A549 (cell line): ENCODE measurements around the gene MTG2. TPM values are rescaled to one million over a fixed set of nuclear protein-coding genes. Genes with fewer than 3 reads are reported as not detected.

ENCODE experiments used
- ATAC-seq, 2 experiments: fragments of 200-7000 bp in 1 of 2; fragments of >200 bp in 1 of 2; cut with Nextera tagmentation in 1 of 2; cut with Tn5 transposase in 1 of 2; 3 replicates each; pipeline versions ENCODE4 v1.8.0 to v1.9.1; 2018 to 2020; ENCODE audit warnings: mild to moderate bottlenecking in 1 of 2, moderate library complexity in 1 of 2
- CTCF ChIA-PET: fragments of 300-600 bp; sonication (Branson Sonifier 250); formaldehyde crosslinking; extraction: SDS; loops from one replicate; lab custom pipeline; 2021; ENCODE audit warnings: antibody characterized with exemption, inconsistent platforms; lab: Yijun Ruan, JAX
- POLR2A ChIA-PET: fragments of 350-600 bp; formaldehyde crosslinking; extraction: SDS; loops from one replicate; lab custom pipeline; 2021; ENCODE audit warnings: antibody characterized with exemption, inconsistent platforms; lab: Yijun Ruan, JAX
- DNase-seq, 2 experiments: peaks; one replicate each; pipeline versions ENCODE4 v3.0.0 to v3.0.0-alpha.2; 2011 to 2016; ENCODE audit warnings: low read depth in 1 of 2, low spot score in 1 of 2
- FAIRE-seq: peaks from 2 replicates; lab custom pipeline; 2011; peaks lifted over from hg19 to GRCh38; lab: Jason Lieb, UNC
- H3K27ac ChIP-seq, 2 experiments: fragments of >200 bp; sonication (Bioruptor Twin); formaldehyde crosslinking; 3 replicates each; pipeline ENCODE4 v1.5.1; 2016 to 2017
- H3K4me1 ChIP-seq: fragments of >200 bp; sonication (Bioruptor Twin); formaldehyde crosslinking; 3 replicates; pipeline ENCODE4 v1.6.1; 2016
- H3K4me2 ChIP-seq: fragments of >200 bp; sonication (Bioruptor Twin); formaldehyde crosslinking; 3 replicates; pipeline ENCODE4 v1.6.1; 2016
- H3K4me3 ChIP-seq: fragments of >200 bp; sonication (Bioruptor Twin); formaldehyde crosslinking; 3 replicates; pipeline ENCODE4 v1.5.1; 2016
- H3K9me3 ChIP-seq: fragments of >200 bp; sonication (Bioruptor Twin); formaldehyde crosslinking; 3 replicates; pipeline ENCODE4 v1.6.1; 2016
- BCL3 ChIP-seq: fragments of >200 bp; sonication (Bioruptor Twin); formaldehyde crosslinking; IDR thresholded peaks from 3 replicates; pipeline ENCODE4 v1.6.1; 2016
- CBX2 ChIP-seq: fragments of 200-600 bp; sonication (generic); IDR thresholded peaks from 2 replicates; pipeline ENCODE4 v1.6.1; 2016; ENCODE audit warnings: low read depth, mild to moderate bottlenecking, borderline replicate concordance
- EHF ChIP-seq: fragments of 250-450 bp; sonication (Bioruptor Pico); IDR thresholded peaks from 2 replicates; pipeline ENCODE4 v1.5.0; 2020; ENCODE audit warnings: mild to moderate bottlenecking
- EP300 ChIP-seq, 2 experiments: fragments of >200 bp; sonication (Bioruptor Twin); formaldehyde crosslinking; IDR thresholded peaks; 2 replicates in 1 of 2; 3 replicates in 1 of 2; pipeline ENCODE4 v1.6.1; 2016 to 2017
- FOSL2 ChIP-seq, 2 experiments: fragments of 450-650 bp in 1 of 2; fragments of >200 bp in 1 of 2; sonication (Bioruptor Twin) in 1 of 2; formaldehyde crosslinking; IDR thresholded peaks; 2 replicates each; pipeline versions ENCODE4 v1.5.0 to v1.6.1; 2016 to 2020; ENCODE audit warnings: mild to moderate bottlenecking in 1 of 2, moderate library complexity in 1 of 2
- FOXS1 ChIP-seq: fragments of 250-450 bp; sonication (Bioruptor Pico); IDR thresholded peaks from 2 replicates; pipeline ENCODE4 v1.5.0; 2020; ENCODE audit warnings: mild to moderate bottlenecking, moderate library complexity
- HES2 ChIP-seq: fragments of >200 bp; sonication (Bioruptor Twin); formaldehyde crosslinking; IDR thresholded peaks from 2 replicates; pipeline ENCODE4 v1.6.1; 2016
- HEYL ChIP-seq: fragments of 250-450 bp; sonication (Bioruptor Pico); IDR thresholded peaks from 2 replicates; pipeline ENCODE4 v1.8.0; 2021; ENCODE audit warnings: mild to moderate bottlenecking, moderate library complexity
- JUNB ChIP-seq: fragments of >200 bp; sonication (Bioruptor Twin); formaldehyde crosslinking; IDR thresholded peaks from 2 replicates; pipeline ENCODE4 v1.6.1; 2016
- KDM5A ChIP-seq: fragments of 200-600 bp; sonication (generic); IDR thresholded peaks from 2 replicates; pipeline ENCODE4 v1.6.1; 2016; ENCODE audit warnings: antibody characterized with exemption, mild to moderate bottlenecking
- MAZ ChIP-seq: fragments of 150-350 bp; IDR thresholded peaks from 2 replicates; pipeline ENCODE4 v1.6.1; 2014; ENCODE audit warnings: antibody characterized with exemption, low read depth, low read length, borderline replicate concordance
- PHF8 ChIP-seq: fragments of 200-600 bp; sonication (generic); IDR thresholded peaks from 2 replicates; pipeline ENCODE4 v1.6.1; 2016; ENCODE audit warnings: low read depth, mild to moderate bottlenecking, antibody characterized with exemption, moderate library complexity, borderline replicate concordance
- RNF2 ChIP-seq: fragments of 200-600 bp; sonication (generic); IDR thresholded peaks from 2 replicates; pipeline ENCODE4 v1.6.1; 2016; ENCODE audit warnings: low read depth, mild to moderate bottlenecking, antibody characterized with exemption, moderate library complexity, borderline replicate concordance
- SMC3 ChIP-seq: fragments of >200 bp; sonication (Bioruptor Twin); formaldehyde crosslinking; IDR thresholded peaks from 3 replicates; pipeline ENCODE4 v1.6.1; 2018; ENCODE audit warnings: inconsistent platforms
- TFCP2L1 ChIP-seq: fragments of 250-450 bp; sonication (Bioruptor Pico); IDR thresholded peaks from 2 replicates; pipeline ENCODE4 v1.5.0; 2021; ENCODE audit warnings: mild to moderate bottlenecking
- ZSCAN20 ChIP-seq: fragments of 250-450 bp; sonication (Bioruptor Pico); IDR thresholded peaks from 2 replicates; pipeline ENCODE4 v1.8.0; 2022; ENCODE audit warnings: mild to moderate bottlenecking, moderate library complexity
- WGBS: methylation state at CpG from one replicate; pipeline ENCODE4 v1.1.6; 2017; ENCODE audit errors: missing lambda C conversion rate; 5-methylcytosine and 5-hydroxymethylcytosine counted together
- polyA plus RNA-seq, 4 experiments: library from polyadenylated mRNA; depleted of rRNA in 3 of 4; stranded (reverse); fragments of >200 nt; fragmentation: RNase III in 1 of 4; extraction: RNeasy Plus Mini Kit Qiagen cat#74134 plus additional on column Dnase treatment in 1 of 4; gene quantifications; 2 replicates in 3 of 4; 3 replicates in 1 of 4; pipeline ENCODE4 v1.2.3, GENCODE V29; 2011 to 2017
- TF ChIP-seq, protein P1 (sequence below): fragments of >200 bp; sonication (Bioruptor Twin); formaldehyde crosslinking; IDR thresholded peaks from 3 replicates; pipeline ENCODE4 v1.5.1; 2016
- TF ChIP-seq, protein P2 (sequence below): fragments of 150-350 bp; IDR thresholded peaks from 2 replicates; pipeline ENCODE4 v1.6.1; 2014; ENCODE audit warnings: low read depth, mild to moderate bottlenecking, low read length

The MTG2 gene
- polyA plus RNA-seq, 2 of the 4 experiments (the other 2 are of a cell fraction), result 21.9 to 28.7 TPM

DNA sequence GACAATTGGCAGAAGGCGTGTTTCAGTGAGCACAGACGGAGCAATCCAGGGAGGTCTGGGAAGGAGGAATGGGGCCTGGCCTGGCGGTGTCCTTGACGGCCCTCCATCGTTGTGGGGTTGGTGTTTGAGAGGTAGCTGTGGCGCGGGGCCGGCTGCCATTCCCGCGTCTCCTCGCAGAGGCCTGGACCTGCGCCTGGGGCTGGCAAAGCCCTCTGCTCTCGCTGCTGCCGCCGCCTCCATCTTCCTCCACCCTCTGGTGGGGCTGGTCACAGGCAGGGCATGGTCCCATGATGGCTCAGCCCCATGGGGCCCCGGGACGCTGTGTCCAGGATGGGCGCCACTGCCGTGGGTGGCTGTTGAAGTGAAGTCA is 63.1 kb downstream of the MTG2 start:
- no peak for TF ChIP-seq RNF2
- TF ChIP-seq, protein P1, sequence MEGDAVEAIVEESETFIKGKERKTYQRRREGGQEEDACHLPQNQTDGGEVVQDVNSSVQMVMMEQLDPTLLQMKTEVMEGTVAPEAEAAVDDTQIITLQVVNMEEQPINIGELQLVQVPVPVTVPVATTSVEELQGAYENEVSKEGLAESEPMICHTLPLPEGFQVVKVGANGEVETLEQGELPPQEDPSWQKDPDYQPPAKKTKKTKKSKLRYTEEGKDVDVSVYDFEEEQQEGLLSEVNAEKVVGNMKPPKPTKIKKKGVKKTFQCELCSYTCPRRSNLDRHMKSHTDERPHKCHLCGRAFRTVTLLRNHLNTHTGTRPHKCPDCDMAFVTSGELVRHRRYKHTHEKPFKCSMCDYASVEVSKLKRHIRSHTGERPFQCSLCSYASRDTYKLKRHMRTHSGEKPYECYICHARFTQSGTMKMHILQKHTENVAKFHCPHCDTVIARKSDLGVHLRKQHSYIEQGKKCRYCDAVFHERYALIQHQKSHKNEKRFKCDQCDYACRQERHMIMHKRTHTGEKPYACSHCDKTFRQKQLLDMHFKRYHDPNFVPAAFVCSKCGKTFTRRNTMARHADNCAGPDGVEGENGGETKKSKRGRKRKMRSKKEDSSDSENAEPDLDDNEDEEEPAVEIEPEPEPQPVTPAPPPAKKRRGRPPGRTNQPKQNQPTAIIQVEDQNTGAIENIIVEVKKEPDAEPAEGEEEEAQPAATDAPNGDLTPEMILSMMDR, result no peak
- no peak for TF ChIP-seq EHF (CRISPR knock-in tag)
- no peak for TF ChIP-seq MAZ
- TF ChIP-seq HES2, result no peak
- TF ChIP-seq TFCP2L1 (CRISPR knock-in tag), result no peak
- TF ChIP-seq EP300 (IDR thresholded peaks at IDR 0.05), result no peak
- TF ChIP-seq CBX2, result no peak
- TF ChIP-seq HEYL (CRISPR knock-in tag), result no peak
- TF ChIP-seq FOSL2 (IDR thresholded peaks at IDR 0.05), result no peak
- TF ChIP-seq FOSL2 (CRISPR knock-in tag; IDR thresholded peaks at IDR 0.05), result no peak
- no peak for TF ChIP-seq PHF8
- TF ChIP-seq ZSCAN20 (CRISPR knock-in tag), result no peak
- TF ChIP-seq FOXS1 (CRISPR knock-in tag), result no peak
- no peak for TF ChIP-seq JUNB
- TF ChIP-seq KDM5A, result no peak
- TF ChIP-seq SMC3, result no peak
- TF ChIP-seq BCL3, result no peak
- TF ChIP-seq, protein P2, sequence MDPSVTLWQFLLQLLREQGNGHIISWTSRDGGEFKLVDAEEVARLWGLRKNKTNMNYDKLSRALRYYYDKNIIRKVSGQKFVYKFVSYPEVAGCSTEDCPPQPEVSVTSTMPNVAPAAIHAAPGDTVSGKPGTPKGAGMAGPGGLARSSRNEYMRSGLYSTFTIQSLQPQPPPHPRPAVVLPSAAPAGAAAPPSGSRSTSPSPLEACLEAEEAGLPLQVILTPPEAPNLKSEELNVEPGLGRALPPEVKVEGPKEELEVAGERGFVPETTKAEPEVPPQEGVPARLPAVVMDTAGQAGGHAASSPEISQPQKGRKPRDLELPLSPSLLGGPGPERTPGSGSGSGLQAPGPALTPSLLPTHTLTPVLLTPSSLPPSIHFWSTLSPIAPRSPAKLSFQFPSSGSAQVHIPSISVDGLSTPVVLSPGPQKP, result no peak
- TF ChIP-seq, all 56 proteins: peak for 0
- WGBS, result 85% methylated on average over 18 of the region's 19 CpGs
- FAIRE-seq (no peak), DNase-seq (no peak), ATAC-seq (no peak)
- no peak overlapping the region for H3K4me2 ChIP-seq
- H3K4me3 ChIP-seq, result no peak overlapping the region
- ChIA-PET CTCF (interaction anchor here (0.6 to 2.2 kb wide), 6 partner anchors 10 to 35 kb away, joined by 3 to 11 read pairs (median 3); no protein-coding TSS in a partner anchor), POLR2A (no interaction called here)
- H3K4me1 ChIP-seq, result no peaks in the 10 kb centered on the region
- H3K27ac ChIP-seq, result no peak overlapping the region
- no peaks in the 10 kb centered on the region for H3K9me3 ChIP-seq

- CTCF ChIA-PET, result interaction anchor here (1.3 to 2.2 kb wide), 3 partner anchors 10 to 18 kb away, joined by 4 to 11 read pairs (median 4); no protein-coding TSS in a partner anchor
Measured at GRCh38 chr20:62246431-62246830, 63.6 kb downstream of the MTG2 start.

More at GRCh38 chr20:62246431-62246830, 63.6 kb downstream of the MTG2 start:
- no peak for TF ChIP-seq EP300 (IDR thresholded peaks at IDR 0.05)
- ATAC-seq (no peak), FAIRE-seq (no peak), DNase-seq (no peak)
- Histone ChIP-seq H3K27ac (no peak overlapping the region), H3K4me3 (no peak overlapping the region), H3K4me2 (no peak overlapping the region), H3K4me1 (no peaks in the 10 kb centered on the region), H3K9me3 (no peaks in the 10 kb centered on the region)
- WGBS, result 76% methylated on average over 8 of the region's 8 CpGs
- POLR2A ChIA-PET, result no interaction called here
